Body of pancreas (tissue), 4 donors: Measurements from ENCODE around the gene TADA1.

Experiments used
- POLR2A ChIP-seq, 3 donors: fragments of 450-650 bp; IDR thresholded peaks; one replicate each; pipeline ENCODE4 v1.6.1; 2016; ENCODE audit warnings: antibody characterized with exemption in 3 of 3, mild to moderate bottlenecking in 2 of 3
- TF ChIP-seq, protein P1 (sequence below), 7 experiments: fragments of 450-650 bp in 4 of 7; fragments of 200-600 bp in 3 of 7; sonication (generic) in 3 of 7; IDR thresholded peaks; one replicate each; pipeline ENCODE4 v1.5.1; 2016 to 2019; ENCODE audit warnings: antibody characterized with exemption in 7 of 7

GRCh38 chr1:166882893-166883292 is 6.8 kb upstream of the TADA1 start:
- TF ChIP-seq, protein P1, sequence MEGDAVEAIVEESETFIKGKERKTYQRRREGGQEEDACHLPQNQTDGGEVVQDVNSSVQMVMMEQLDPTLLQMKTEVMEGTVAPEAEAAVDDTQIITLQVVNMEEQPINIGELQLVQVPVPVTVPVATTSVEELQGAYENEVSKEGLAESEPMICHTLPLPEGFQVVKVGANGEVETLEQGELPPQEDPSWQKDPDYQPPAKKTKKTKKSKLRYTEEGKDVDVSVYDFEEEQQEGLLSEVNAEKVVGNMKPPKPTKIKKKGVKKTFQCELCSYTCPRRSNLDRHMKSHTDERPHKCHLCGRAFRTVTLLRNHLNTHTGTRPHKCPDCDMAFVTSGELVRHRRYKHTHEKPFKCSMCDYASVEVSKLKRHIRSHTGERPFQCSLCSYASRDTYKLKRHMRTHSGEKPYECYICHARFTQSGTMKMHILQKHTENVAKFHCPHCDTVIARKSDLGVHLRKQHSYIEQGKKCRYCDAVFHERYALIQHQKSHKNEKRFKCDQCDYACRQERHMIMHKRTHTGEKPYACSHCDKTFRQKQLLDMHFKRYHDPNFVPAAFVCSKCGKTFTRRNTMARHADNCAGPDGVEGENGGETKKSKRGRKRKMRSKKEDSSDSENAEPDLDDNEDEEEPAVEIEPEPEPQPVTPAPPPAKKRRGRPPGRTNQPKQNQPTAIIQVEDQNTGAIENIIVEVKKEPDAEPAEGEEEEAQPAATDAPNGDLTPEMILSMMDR (IDR thresholded peaks at IDR 0.05): no peak
- TF ChIP-seq POLR2A (IDR thresholded peaks at IDR 0.05): no peak
